NCI-H146 treated with DMSO at 0.1 percent for 48 hours (cell line): ENCODE results near the gene SNPH.

Source experiments
- DNase-seq: peaks from one replicate; lab custom pipeline; 2025; ENCODE audit not compliant: unreplicated experiment; lab: John Stamatoyannopoulos, UW

The SNPH gene

DNA sequence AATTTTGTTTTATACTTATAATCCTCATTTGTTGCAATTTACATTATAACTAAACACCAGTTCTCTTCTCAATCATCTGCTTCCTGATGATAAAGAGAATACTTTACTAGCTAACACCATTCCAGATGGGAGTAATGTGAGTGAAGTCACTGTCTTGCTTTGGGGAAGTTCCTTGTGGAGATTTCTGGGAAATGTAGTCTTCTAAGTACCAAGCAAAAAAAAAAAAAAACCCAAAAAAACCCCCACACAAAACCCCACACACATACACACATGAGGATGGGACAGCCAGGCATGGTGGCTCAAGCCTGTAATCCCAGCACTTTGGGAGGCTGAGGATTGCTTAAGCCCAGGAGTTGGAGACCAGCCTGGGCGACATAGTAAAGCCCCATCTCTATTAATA, 2.2 kb upstream of the SNPH start:
- DNase-seq = no peak

DNA sequence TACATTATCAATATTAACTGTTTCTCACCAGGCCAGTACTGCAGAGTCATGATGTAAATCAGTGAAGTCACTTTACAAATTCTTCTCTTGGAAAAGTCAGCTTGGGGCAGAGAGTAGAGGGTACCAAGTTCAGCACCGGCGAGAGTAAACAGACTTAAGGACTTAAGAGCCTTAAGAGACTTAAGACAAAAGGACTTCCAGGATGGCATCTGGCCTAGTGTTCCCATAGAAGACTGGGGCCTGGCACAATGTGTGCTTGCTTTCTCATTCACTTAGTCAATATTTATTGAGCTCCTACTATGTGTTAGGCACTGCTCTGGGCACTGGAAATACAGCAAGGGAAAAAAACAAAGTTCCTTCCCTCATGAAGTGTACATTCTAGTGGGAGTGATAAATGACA, 1.4 kb upstream of the SNPH start:
- DNase-seq = no peak

DNA sequence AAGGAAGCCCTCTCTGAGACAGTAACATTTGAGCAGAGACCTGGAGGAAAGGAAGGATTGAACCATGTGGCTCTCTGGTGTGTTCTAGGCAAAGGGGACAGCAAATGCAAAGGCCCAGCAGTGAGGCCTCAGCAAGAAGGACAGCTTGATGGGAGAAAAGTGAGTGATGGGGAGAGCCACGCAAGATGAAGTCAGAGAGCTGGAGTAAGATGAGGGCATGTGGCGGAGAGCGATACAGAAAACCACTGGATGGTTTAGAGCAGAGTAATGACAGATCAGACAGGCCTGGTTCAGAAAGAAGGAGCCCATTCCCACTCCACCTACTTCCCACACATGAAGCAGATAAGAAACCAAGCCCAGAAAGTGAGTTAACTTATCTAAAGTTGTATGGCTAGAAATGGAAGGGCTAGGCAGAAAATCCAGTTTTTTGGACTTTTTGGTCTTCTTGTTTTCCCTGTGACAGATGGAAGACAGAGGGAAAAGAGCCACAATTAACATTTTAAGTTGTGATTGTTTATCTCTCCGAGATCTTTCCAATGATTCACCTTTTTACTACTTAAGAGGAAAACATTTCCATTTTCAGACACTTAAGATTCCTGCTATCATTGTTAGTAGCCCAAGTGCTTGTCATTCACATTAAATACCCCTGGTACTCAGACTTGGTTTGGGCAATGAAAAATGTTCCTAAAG, 723 bp upstream of the SNPH start:
- DNase-seq = no peak

DNA sequence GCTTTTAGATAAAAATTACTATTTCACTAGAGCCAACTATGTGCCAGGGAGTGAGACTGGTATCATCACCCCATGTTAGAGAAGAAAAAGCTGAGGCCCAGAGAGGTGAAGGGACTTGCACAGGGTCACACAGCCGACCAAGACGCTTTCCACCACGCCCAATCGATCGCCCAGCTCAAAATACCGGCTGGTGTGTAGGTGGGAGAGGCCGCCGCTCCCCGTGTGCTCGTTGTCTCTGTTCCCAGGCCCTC, 253 bp upstream of the SNPH start:
- DNase-seq = no peak

DNA sequence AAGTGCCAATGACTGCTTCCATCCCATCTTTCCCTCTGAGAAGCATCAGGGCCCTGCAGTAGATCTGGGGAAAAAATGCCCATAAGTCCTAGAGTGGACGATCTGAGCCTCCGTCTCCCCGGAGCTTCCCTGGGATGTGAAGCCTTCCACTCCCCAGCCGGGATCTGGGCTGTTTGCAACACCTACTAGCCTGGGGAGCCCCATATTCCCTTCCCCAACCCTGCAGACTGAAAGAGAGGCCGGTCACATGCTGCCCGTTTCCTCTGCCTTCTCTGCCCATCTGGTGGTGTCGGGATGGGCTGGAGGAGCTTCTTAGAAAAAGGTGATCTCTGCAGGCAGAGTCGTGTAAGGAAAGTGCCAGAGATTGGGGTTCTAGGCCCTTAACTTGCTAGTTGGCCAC, 1.1 kb downstream of the SNPH start:
- no peak for DNase-seq

DNA sequence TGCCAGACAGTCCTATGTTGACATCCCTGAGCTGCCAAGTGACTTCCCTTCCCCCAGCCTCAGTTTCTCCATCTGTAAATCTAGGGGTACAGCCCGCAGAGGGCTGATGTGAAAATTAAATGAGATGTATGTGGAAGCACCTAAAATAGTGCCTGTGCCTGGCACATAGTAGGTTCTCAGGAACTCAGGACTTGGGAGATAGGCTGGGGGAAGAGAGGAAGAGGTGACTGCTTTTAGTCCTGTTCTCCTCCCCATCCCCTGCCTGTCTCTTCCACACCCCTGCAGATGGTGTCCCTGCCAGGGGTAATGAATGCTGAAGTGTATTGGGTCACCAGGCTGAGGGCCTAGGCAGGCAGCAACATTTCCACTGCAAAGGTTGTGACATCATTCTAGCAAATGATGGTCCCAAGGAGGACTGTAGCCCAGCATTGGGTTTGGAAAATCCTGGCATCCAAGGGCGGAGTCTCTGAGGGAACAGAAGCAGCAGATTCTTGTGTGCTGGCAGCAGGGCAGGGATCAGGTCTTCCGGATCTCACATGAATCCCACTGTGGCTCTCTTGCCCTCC, 1.8 kb downstream of the SNPH start:
- no peak for DNase-seq

DNA sequence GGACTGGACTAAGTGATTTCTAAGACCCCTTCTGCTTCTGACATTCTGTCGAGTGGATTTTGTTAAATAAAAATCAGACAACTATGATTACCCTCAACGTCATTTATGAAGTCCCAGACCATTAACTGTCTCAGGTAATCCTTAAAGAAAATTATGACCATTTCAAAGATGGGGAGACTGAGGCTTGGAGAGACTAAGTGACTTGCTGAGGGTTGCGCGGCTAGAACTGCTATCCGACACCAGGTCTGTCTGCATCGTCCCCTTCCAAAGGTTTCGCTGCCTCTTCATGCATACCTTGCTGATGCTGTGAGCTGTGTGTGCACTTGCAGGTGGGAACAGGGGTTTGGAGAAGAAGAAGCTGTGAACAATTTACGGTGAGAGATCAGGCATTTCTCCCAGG, 3.1 kb downstream of the SNPH start:
- no peak for DNase-seq

DNA sequence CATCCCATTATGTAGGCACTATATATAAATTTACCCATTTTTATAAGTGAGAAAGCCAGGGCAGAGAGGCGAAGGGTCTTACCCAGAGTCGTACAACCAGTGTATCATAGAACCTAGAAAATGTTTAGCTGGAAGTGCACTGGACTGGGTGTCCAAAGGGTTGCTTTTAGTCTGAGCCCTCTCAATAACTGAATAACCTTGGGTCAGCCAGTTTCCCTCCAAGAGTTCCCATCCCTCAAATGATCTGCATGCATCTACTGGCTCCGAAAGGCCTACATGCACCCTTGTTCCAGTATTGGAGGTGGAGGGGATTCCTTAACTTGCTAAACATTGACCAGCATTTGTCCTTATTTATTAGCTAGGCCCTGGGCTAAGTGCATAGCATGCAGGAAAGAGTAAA, 3.8 kb downstream of the SNPH start:
- no peak for DNase-seq

DNA sequence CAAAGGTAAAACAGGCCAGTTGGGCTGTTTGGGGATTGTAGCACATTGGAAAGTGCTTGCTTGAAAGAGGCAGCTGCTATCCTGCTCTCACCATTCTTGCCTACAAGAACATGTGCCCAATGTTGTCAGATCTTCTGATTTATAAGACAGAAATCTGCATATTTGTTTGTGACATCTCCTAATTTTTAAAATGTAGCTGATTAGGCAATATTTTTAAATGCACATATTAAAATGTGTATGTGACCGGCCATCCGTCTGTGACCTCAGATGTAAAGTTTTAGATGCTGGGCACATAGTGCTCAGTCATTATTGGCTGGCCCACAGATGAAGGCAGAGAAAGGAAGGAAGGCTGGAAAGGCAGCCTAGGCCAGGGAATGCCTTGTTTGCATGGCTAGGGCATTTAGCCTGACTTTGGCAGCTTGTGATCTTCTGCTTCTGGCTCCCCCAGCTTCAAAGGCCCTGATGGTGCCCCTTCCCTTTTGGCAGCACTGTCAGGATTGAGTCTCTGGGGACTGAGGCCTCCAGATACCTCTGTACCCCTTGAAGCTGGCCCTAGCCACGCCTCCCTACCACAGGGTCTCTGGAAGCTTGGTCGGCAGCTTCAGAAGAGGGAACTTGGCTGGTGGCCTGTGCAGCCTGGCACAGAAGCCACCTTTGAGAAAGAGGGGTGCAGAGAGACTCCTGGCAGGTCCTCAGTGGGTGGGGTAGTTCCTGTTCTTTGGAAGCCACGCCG, 6.4 kb downstream of the SNPH start:
- no peak for DNase-seq

DNA sequence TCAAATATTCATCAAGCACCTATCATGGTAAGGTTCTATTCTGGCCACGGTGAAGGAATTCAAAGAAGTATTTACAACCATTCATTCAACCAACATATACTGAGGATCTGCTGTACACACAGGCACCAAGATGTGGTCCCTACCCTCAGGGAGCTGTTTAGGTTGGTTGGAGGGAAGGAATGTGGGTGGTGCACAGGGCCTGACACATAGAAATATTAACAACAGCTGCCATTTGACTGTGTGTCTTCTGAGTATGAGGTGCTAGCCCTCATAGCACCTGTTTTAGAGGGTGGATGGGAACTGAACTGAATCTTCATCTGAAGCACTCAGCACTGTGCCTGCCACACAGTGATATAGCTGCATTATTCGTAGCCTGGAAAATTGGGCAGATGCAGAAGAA, 7.3 kb downstream of the SNPH start:
- no peak for DNase-seq

DNA sequence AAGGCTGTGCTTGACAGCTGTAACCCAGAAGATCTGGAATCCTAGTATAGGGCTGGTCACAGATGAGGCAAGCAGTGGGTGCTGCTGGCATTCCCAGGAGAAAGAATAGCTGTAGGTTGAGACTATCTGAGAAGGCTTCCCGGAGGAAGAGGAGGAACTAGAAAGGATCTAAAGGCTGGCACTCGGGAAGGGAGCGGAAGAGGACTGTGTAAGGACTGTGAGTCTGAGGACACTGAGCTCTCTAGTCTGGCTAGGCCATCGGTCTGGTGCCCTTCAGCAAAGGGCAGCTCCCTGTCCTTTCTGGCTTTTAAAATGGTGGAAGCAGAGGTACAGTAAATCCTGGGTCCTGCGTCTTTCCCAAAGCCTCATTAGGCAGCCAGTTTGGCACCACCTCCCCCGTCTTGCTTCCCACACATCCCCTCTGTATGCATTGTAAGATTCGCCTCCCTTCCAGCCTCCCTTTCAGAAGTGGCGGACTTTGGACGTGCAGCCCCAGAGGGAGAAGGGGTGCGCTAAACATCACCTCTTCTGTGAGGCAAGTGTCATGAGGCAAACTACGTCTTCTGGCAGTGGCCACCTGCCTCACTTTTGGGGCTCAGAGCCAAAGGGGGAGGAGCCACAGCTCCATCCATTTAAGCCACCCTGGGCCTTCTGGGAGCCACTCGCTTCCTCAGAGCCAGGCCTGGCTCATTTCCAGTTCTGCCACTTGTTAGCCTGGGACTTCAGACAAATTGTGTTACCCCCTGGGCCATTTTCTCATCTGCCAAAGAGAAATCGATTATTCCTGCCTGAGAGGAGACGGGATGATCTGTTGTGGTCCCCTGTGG, 8.6 kb downstream of the SNPH start:
- DNase-seq = peak; percentile 27

DNA sequence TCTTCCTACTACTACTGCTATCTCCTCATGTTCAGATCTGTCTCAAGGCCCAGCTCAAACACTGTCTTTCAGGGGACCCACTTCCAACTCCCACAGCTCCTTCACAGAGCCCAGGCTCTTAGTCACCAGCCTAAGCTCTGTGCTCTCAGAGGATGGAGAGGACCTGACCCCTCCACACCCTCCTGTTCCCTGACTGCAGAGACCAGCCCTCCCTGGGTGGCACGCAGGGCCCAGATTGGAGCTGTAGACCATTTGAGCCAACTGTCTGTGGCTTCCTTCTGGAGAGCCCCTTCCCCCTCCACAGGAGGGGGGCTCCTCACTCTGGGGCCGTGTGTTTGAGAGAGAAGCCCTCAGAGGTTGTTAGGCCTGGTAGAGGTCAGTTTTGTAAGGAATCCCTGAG, 9.8 kb downstream of the SNPH start:
- no peak for DNase-seq

DNA sequence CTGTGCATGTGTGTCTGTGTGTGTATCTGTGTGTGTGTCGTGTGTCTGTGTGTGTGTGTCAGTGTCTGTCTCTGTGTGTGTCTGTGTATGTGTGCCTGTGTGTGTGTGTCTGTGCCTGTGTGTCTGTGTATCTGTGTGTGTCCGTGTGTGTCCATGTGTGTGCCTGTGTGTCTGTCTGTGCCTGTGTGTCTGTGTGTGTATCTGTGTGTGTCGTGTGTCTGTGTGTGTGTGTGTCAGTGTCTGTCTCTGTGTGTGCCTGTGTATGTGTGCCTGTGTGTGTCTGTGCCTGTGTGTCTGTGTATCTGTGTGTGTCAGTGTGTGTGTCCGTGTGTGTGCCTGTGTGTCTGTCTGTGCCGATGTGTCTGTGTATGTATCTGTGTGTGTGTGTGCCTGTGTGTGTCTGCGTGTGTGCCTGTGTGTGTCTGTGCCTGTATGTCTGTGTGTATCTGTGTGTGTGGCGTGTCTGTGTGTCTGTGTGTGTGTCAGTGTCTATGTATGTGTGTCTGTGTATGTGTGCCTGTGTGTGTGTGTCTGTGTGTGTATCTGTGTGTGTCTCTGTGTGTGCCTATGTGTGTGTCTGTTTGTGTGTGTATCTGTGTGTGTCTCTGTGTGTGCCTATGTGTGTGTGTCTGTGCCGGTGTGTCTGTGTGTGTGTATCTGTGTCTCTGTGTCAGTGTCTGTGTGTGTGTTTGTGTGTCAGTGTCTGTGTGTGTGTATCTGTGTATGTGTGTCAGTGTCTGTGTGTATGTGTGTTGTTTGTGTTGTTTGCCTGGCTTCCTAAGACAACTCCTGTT, 11.6 kb downstream of the SNPH start:
- no peak for DNase-seq

DNA sequence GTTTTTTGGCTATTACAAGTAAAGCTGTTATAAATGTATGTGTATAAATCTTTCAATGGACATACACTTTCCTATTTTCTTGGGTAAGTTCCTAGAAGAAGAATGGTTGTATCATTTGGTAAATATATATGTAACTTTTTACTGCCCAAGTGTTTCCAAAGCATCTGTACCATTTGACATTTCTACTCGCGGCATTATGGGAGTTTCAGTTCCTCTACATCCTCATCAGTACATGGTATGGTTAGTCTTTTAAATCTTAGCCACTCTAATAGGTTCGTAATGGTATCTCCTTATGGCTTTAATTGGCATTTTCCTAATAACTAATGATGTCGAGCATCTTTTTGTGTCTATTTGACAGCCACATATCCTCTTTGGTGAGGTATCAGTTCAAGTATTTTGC, 12.9 kb downstream of the SNPH start:
- DNase-seq = no peak

DNA sequence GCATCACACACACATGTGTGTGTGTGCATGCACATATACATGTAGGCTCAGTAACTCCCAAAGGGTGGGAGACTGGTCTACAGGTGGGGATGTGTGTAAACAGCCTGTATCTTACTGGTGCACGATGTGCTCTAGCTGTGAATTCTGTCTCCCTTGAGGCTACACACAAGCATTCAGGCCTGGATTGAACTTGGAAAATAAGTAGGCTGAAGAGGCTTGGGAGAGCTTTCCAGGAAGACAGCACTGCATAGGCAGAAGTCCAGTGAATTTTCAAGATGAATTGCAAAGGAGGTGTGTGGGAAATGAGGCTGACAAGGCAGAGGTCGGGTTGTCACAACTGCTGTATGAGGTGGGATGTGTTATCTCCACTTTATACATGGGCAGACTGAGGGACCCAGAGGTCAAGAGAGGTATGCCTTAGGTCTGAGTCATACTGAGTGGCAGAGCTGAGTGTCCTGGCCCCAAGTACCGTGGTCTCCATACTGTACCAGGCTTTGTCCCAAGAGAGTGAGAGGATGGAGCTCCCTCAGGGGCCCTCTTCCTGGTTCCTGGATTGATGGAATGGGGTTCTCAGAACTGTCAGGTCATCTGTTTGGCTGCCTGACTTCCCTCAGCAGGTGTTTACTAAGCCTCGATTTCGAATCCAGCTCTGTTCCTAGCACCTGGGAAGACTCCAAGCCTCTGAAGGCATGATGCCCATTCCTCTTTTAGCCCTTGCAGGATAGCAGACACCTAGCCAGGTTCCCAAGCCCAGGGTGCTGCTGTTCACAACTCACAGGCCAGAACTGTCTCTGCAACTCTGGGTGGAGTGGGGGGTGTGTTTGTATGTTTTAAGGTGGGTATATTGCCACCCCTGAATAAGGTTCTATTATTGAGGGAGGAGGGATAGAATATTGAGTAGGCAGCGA, 14.4 kb downstream of the SNPH start:
- DNase-seq = no peak

DNA sequence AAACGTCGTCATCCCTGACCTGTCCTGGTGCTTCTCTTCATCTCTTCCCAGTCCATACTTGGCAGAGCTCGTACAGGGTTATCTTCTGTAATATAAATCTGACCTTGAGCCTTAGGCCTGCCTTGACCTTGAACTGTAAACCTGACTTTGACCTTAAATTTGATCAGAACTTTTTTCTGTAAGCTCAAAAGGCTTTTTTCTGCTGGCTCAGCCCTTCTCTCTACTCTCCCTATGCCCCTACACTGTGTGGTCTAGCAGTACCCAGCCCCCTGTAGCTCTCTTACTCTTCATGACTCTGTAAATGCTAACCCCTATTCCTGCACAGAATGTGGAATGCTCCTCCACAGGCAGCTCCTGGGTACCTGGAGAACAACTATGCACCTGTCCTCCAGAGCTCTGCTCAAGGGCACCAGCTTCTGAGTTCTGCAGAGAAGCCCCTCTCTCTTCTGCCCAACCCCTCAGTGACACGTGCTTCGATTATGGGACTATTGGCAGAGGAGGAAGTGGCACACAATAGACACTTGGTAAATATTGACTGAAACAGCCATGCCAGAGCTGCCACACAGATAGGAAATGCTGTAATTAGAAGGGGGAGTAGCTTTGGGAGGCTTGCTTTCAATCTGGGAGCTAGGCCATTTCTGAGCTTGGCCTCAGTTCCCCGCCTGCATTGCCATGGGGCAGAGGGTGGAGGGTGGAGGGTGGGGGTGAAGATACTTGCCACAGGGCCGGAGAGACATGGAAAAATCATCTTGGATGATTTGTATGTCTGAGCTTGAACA, 15.4 kb downstream of the SNPH start:
- peak; percentile 73 for DNase-seq

DNA sequence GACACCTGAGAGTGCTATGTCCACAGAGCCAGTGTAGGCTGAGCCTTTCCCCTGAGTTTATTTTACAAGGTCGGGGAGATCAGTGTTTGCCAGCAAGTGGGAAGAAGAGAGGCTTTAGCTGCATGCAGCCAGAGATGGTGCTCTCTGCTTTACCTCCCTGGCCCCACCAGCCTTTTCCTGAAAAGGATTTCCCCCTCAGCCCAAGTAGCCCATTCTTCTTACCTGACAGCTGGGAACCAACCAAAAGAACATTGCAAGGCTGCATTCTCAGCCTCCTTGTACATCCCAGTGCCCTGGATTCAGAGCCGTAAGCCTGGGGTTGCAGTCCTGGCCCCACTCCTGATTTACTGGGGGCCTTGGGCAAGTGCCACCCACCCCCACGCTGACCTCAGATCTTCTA, 16.9 kb downstream of the SNPH start:
- no peak for DNase-seq

DNA sequence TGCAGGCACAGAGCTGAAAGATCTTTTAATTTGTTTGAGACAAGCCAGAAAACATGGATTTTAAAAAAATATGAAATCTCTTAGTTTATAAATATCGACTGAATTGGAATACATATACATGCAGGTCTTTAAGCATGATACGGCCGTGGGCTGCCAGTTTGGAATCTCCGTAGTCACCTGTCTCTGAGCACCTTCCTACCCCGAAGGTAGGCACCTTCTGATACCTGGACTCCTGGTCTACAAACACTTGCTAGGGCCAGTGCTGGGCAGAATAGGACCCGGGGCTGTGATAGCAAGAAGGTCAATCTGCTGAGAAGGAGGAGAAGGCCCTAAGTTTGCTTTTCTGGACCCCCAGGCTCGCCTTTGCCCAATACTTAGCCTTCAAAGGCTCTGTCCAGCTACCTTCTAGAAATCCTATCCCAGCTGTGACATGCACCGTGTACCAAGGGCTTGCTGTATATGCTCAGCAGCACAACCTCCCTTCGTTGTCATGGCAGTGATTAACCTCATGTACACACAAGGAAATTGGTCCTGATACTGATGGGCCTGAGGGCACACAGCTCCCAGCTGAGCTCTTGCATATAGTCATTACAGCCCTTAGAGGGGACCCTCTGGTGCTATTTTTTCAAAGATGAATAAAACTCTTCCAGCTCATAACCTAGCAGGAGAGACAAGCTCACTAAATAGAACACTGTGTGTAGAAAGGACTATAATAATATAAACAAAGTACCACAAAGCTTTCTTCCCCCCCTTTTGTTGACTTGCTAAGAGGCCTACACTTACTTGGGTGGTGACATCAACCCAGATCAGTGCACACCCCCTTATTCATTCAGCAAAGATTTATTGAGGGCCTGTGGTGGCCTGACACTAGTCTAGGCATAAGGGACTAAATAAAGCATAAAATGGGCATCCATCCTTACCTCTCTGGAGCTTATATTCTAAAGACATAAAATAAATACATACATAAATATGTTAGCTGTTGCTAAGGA, 17.7 kb downstream of the SNPH start:
- peak; percentile 83 for DNase-seq
